Breast epithelium (tissue), 4 donors: ENCODE results near the gene C4orf50. TPM values are rescaled to one million over a fixed set of nuclear protein-coding genes. Genes with fewer than 3 reads are reported as not detected.
"Not testable (repeated sequence)": the region's sequence is repeated elsewhere in the genome, so short reads cannot be mapped to it uniquely, and the experiment has no call there.

ENCODE experiments used
- DNase-seq, 2 donors: peaks; one replicate each; pipeline ENCODE4 v3.0.0-alpha.2; 2019; ENCODE audit warnings: low spot score in 2 of 2
- H3K27ac ChIP-seq, 2 donors: fragments of 200-600 bp; sonication (generic) in 1 of 2; one replicate each; pipeline ENCODE4 v1.5.1; 2016 to 2019; ENCODE audit warnings: mild to moderate bottlenecking in 1 of 2
- H3K27me3 ChIP-seq, 2 donors: fragments of 200-600 bp; sonication (generic) in 1 of 2; one replicate each; pipeline versions ENCODE4 v1.5.1 to v1.6.0; 2017 to 2019; ENCODE audit warnings: control low read depth in 1 of 2, mild to moderate bottlenecking in 1 of 2
- H3K36me3 ChIP-seq: fragments of 200-600 bp; one replicate; pipeline ENCODE4 v1.5.1; 2019
- H3K4me1 ChIP-seq, 2 donors: fragments of 200-600 bp; sonication (generic); one replicate each; pipeline ENCODE4 v1.5.1; 2016 to 2019; ENCODE audit warnings: control low read depth in 1 of 2
- H3K4me3 ChIP-seq, 3 donors: fragments of 200-600 bp; sonication (generic); 1 replicate in 2 of 3; 2 replicates in 1 of 3; pipeline ENCODE4 v1.5.1; 2016 to 2019; ENCODE audit warnings: mild to moderate bottlenecking in 3 of 3, moderate library complexity in 2 of 3
- H3K9me3 ChIP-seq, 2 donors: fragments of 200-600 bp; sonication (generic) in 1 of 2; one replicate each; pipeline ENCODE4 v1.5.1; 2016 to 2019; ENCODE audit warnings: control low read depth in 1 of 2
- POLR2A ChIP-seq: fragments of 450-650 bp; IDR thresholded peaks from one replicate; pipeline ENCODE4 v1.6.1; 2016; ENCODE audit warnings: antibody characterized with exemption, mild to moderate bottlenecking, moderate library complexity
- POLR2AphosphoS5 ChIP-seq, 3 donors: sonication (generic); formaldehyde crosslinking; IDR thresholded peaks; one replicate each; pipeline ENCODE4 v1.6.1; 2017; ENCODE audit warnings: antibody characterized with exemption in 3 of 3
- intact Hi-C: fragments of 100-400 bp; cut with DNase I; formaldehyde crosslinking; loops from one replicate; pipeline ENCODE4 v1.15.1; 2023; ENCODE audit warnings: low total_unique reads
- total RNA-seq, 3 donors: library from RNA; depleted of rRNA; stranded (reverse); fragments of >200 nt; gene quantifications; one replicate each; pipeline ENCODE4 v1.1.0, GENCODE V29; 2016
- TF ChIP-seq, protein P1 (sequence below), 3 donors: fragments of 450-650 bp; IDR thresholded peaks; one replicate each; pipeline ENCODE4 v1.5.1; 2016 to 2017; ENCODE audit warnings: antibody characterized with exemption in 3 of 3, mild to moderate bottlenecking in 3 of 3, moderate library complexity in 3 of 3

The C4orf50 gene
- total RNA-seq, 3 donors from 2014 or later = under 0.01 TPM; not detected in 1

GRCh38 chr4:5993876-5994811 lies 24.1 kb downstream of the C4orf50 start:
- intact Hi-C loops = no loop called here
- no peak overlapping the region for H3K4me3 ChIP-seq
- no peaks in the 10 kb centered on the region for H3K9me3 ChIP-seq
- TF ChIP-seq, protein P1, sequence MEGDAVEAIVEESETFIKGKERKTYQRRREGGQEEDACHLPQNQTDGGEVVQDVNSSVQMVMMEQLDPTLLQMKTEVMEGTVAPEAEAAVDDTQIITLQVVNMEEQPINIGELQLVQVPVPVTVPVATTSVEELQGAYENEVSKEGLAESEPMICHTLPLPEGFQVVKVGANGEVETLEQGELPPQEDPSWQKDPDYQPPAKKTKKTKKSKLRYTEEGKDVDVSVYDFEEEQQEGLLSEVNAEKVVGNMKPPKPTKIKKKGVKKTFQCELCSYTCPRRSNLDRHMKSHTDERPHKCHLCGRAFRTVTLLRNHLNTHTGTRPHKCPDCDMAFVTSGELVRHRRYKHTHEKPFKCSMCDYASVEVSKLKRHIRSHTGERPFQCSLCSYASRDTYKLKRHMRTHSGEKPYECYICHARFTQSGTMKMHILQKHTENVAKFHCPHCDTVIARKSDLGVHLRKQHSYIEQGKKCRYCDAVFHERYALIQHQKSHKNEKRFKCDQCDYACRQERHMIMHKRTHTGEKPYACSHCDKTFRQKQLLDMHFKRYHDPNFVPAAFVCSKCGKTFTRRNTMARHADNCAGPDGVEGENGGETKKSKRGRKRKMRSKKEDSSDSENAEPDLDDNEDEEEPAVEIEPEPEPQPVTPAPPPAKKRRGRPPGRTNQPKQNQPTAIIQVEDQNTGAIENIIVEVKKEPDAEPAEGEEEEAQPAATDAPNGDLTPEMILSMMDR (IDR thresholded peaks at IDR 0.05) = no peak
- TF ChIP-seq POLR2A (no peak), POLR2AphosphoS5 (IDR thresholded peaks at IDR 0.05) (no peak)
- H3K4me1 ChIP-seq = no peaks in the 10 kb centered on the region
- peaks cover 0 to 56% of the 10 kb centered on the region in 2 donors for H3K27me3 ChIP-seq
- DNase-seq = no peak
- H3K27ac ChIP-seq = no peak overlapping the region
- H3K36me3 ChIP-seq = no peaks in the 10 kb centered on the region

DNA sequence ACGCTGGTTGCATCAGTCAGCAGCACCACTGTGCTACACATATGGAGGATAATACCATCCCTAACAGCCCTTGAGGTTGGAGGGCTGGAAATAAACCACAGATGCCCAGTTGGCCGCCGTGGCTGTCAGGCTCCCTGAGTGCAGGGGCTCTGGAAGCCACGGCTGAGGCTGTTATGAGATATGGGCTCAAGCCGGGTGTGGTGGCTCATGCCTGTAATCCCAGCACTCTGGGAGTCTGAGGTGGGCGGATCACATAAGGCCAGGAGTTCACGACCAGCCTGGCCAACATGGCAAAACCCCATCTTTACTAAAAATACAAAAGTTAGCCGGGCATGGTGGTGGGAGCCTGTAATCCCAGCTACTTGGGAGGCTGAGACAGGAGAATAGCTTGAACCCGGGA lies 24.9 kb downstream of the C4orf50 start:
- peak in 1 of 2 donors; percentile 27 for DNase-seq
- intact Hi-C loops, H3K4me3 ChIP-seq, H3K36me3 ChIP-seq, H3K9me3 ChIP-seq, H3K4me1 ChIP-seq, H3K27ac ChIP-seq: not testable (repeated sequence)
- peaks cover 0 to 49% of the 10 kb centered on the region in 2 donors for H3K27me3 ChIP-seq

DNA sequence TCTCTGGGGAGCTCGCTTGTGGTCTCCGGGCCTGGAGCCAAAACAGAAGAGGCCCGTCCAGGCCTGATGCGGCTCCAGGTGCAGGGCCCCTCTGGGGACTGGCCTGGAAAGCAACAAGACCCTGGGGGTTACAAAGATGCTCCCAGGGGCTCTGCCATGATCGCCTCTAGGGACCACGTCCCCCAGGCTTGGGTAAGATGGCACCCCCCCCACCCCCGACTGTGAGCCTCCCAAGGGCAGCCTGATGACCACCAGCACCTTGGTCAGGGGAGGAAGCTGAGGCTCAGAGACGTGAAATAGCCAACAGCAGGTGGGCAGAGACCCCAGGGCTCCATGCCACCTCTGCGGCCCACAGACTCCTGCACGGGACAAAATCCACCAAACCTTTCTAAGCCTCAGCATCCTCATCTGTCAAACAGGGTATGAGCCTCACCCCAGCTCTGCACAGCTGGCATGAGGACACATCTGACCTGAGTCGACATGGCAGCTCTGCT lies 25.4 kb downstream of the C4orf50 start:
- DNase-seq = peak in 1 of 2 donors; percentile 35
- no peaks in the 10 kb centered on the region for H3K36me3 ChIP-seq
- no peak overlapping the region for H3K4me3 ChIP-seq
- intact Hi-C loops = no loop called here
- peaks cover 0 to 48% of the 10 kb centered on the region in 2 donors for H3K27me3 ChIP-seq
- TF ChIP-seq, protein P1 (IDR thresholded peaks at IDR 0.05) = no peak
- TF ChIP-seq POLR2AphosphoS5 (IDR thresholded peaks at IDR 0.05) (no peak), POLR2A (no peak)
- no peaks in the 10 kb centered on the region for H3K4me1 ChIP-seq
- no peaks in the 10 kb centered on the region for H3K9me3 ChIP-seq
- H3K27ac ChIP-seq = no peak overlapping the region

- intact Hi-C loops = no loop called here
- H3K4me1 ChIP-seq = no peaks in the 10 kb centered on the region
- H3K36me3 ChIP-seq = no peaks in the 10 kb centered on the region
- H3K4me3 ChIP-seq = no peak overlapping the region
- peak in 1 of 2 donors; percentile 24 for DNase-seq
- H3K27me3 ChIP-seq = peaks cover 0 to 47% of the 10 kb centered on the region in 2 donors
- H3K9me3 ChIP-seq = no peaks in the 10 kb centered on the region
- no peak overlapping the region for H3K27ac ChIP-seq
- TF ChIP-seq POLR2AphosphoS5 (IDR thresholded peaks at IDR 0.05) = no peak
- TF ChIP-seq, protein P1 (IDR thresholded peaks at IDR 0.05) = no peak
- no peak for TF ChIP-seq POLR2A
These were observed 25.9 kb downstream of the C4orf50 start for GRCh38 chr4:5992171-5992827.

- H3K27me3 ChIP-seq = peaks cover 0 to 42% of the 10 kb centered on the region in 2 donors
- H3K4me1 ChIP-seq = no peaks in the 10 kb centered on the region
- H3K27ac ChIP-seq = no peak overlapping the region
- no peak overlapping the region for H3K4me3 ChIP-seq
- no peaks in the 10 kb centered on the region for H3K9me3 ChIP-seq
- H3K36me3 ChIP-seq = no peaks in the 10 kb centered on the region
- DNase-seq = no peak
- no peak for TF ChIP-seq POLR2A
- TF ChIP-seq POLR2AphosphoS5 (IDR thresholded peaks at IDR 0.05) = no peak
- TF ChIP-seq, protein P1 (IDR thresholded peaks at IDR 0.05) = no peak
- intact Hi-C loops = no loop called here
These were observed 26.8 kb downstream of the C4orf50 start for GRCh38 chr4:5991405-5991804.
